Measurements from ENCODE around the gene CACNA2D1.
"Not testable (repeated sequence)": the region's sequence is repeated elsewhere in the genome, so short reads cannot be mapped to it uniquely, and the experiment has no call there.

CACNA2D1 gene

DNA sequence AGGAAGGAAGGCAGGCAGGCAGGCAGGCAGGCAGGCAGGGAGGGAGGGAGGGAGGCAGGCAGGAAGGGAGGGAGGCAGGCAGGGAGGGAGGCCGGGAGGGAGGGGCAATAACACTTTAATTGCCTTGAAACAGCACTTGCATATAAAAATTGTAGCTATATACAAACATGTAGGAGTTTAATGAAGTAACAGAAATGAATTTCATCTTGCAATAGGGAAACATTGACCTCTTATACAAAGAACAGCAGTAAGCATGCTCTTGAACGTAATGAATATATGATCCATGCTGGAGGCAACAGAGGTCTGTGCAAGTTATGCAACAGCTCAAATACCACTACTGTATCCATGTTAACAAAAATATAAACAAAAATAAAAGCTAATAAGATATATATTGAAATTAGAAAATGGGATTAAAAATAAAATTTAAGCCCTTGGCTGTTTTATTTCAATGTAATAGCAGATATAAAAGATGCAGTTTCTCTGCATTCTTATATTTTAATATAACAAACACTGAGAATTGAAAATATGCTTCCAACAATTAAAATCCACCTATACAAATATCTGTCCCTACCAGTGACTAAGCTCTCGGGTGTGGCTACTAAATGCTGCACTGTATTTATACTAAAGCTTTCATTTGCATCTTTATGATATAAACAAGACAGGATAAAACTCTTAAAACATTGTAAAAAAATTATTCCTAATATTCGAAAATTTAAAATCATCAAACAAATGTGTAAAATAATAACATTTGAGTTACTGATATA is 50.3 kb downstream of the CACNA2D1 start:
- FAIRE-seq = no peak
- no peak for TF ChIP-seq POLR2A (IDR thresholded peaks at IDR 0.05; ENCODE audit: low read depth, low read length)

DNA sequence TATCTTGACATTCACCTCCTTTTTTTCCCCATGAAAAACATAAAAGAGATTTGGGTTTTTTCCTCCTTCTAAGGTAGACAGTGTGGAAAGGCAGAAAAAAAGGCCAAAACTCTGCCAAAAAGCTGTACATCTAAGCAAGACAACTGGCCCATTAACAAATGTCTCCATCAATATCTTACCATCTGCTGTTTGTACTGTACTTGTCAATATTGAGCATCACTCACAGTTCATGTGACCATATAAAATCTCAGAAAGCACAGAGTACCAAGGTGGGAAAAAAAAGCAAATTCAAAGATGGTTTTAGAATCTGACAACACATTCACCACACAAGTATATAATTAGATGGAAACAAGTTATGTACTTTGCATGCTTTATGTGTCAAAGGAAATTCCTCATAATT is 52.6 kb downstream of the CACNA2D1 start:
- DNase-seq (ENCODE audit: insufficient read length, low spot score) = no peak
- no peak for FAIRE-seq

More for the DNA sequence above, 50.3 kb downstream of the CACNA2D1 start:
- no peak for DNase-seq (ENCODE audit: insufficient read length, low spot score)

GRCh38 chr7:82389876-82390275 is 53.7 kb downstream of the CACNA2D1 start:
- TF ChIP-seq POLR2A (IDR thresholded peaks at IDR 0.05; ENCODE audit: low read depth, low read length) = no peak
- DNase-seq (ENCODE audit: insufficient read length, low spot score) (no peak), FAIRE-seq (no peak)

More for the DNA sequence above, 52.6 kb downstream of the CACNA2D1 start:
- TF ChIP-seq POLR2A (IDR thresholded peaks at IDR 0.05; ENCODE audit: low read depth, low read length) = no peak

DNA sequence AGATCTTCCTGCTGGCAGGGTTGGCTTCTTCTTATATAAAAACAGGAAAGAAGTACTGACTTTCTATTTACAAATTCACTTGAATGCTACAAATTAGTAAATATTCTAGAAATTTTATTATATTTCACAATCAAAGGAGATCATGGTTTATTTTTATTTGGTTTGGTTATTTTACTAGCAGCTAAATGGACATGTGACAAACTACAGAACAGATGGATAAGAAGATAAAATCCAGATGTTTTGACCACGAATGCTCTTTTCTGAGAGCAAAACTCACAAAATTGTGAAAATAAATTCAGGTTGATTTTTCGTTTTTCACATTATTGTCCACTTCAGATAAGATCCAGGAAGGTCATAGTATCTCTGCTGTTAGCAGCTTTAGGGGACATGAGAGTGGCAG is 55.4 kb downstream of the CACNA2D1 start:
- no peak for TF ChIP-seq POLR2A (IDR thresholded peaks at IDR 0.05; ENCODE audit: low read depth, low read length)
- FAIRE-seq (no peak), DNase-seq (ENCODE audit: insufficient read length, low spot score) (no peak)

GRCh38 chr7:82386571-82386970 is 57.0 kb downstream of the CACNA2D1 start:
- not testable (repeated sequence) for FAIRE-seq; DNase-seq (ENCODE audit: insufficient read length, low spot score)

- TF ChIP-seq POLR2A (IDR thresholded peaks at IDR 0.05; ENCODE audit: low read depth, low read length) = no peak
- no peak for FAIRE-seq
These were observed 58.8 kb downstream of the CACNA2D1 start for GRCh38 chr7:82384779-82385178.

DNA sequence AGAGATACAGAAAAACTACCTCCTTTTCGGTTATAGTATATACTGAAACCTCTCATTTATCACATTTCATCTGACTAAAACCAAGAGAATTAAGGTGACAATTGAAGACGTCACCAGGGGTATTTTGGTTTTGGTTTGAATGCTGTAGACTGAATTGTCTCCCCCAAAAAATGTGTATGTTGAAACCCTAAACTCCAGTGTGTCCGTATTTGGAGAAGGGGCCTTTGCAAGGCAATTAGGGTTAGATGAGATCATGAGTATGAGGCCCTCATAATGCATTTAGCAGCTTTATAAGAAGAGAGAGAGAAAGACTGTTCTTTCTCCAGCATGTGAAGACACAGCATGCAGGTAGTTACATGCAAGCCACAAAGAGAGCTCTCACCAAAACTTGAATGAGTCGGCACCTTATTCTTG is 59.5 kb downstream of the CACNA2D1 start:
- no peak for FAIRE-seq
- TF ChIP-seq POLR2A (IDR thresholded peaks at IDR 0.05; ENCODE audit: low read depth, low read length) = no peak
- DNase-seq (ENCODE audit: insufficient read length, low spot score) = no peak

More at GRCh38 chr7:82384779-82385178, 58.8 kb downstream of the CACNA2D1 start:
- no peak for DNase-seq (ENCODE audit: insufficient read length, low spot score)

DNA sequence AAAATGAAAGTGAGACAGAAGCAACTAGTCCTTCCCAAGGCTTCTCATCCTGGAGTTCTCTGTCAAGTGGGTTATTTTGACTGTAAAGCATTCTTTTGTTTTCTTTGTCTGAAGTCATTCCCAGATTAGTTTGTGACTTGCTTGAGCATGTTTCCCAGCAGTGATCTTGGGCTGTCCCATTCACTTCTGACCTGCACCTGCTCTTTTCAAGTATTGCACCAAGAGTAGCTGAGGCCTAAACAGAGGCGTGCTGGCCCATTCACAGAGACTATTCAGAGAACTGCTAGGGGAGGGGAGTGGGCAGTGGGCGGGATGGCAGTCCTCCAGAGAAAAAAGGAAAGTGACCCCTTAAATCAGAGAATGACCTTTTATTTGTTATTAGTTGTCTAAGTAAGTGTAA is 61.3 kb downstream of the CACNA2D1 start:
- DNase-seq (ENCODE audit: insufficient read length, low spot score) (no peak), FAIRE-seq (no peak)
- no peak for TF ChIP-seq POLR2A (IDR thresholded peaks at IDR 0.05; ENCODE audit: low read depth, low read length)

DNA sequence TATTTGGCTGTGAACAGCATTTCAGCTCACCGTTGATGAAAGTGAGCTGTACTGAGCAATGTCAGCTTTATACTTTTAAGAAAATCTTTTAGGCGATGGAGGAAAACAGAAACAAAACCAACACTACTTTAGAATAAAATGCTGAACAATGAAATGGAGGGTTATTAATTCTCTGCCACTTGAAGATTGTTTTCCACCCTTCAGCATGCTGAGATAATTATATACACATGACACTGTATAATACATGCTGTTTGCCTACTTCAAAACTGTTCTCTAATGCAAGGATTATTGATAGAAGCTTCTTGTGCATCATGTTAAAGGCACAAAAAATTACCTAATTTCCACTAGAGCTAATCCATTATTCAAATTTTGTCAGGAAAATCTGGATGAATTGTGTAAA is 66.8 kb downstream of the CACNA2D1 start:
- no peak for TF ChIP-seq POLR2A (IDR thresholded peaks at IDR 0.05; ENCODE audit: low read depth, low read length)
- DNase-seq (ENCODE audit: insufficient read length, low spot score) (no peak), FAIRE-seq (no peak)

GRCh38 chr7:82375713-82376112 is 67.9 kb downstream of the CACNA2D1 start:
- no peak for TF ChIP-seq POLR2A (IDR thresholded peaks at IDR 0.05; ENCODE audit: low read depth, low read length)
- FAIRE-seq = no peak
- no peak for DNase-seq (ENCODE audit: insufficient read length, low spot score)

DNA sequence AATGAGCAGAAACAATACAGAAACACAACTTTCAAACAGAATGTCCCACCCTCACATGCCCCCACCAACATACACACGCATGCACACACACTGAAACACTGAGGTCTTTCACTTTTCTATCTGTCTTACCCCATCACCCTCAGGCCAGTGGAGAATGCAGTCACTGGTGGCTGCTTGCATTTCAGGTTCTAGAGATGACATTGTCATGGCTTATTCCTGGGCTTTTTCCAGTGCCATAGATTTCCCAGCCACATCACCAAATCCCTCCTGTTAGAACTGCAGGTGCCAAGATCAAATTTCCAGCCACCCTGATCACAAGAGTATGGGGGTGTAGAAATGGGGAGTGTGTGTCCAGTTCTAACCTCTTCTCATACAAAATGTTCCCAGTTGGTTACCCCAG is 68.4 kb downstream of the CACNA2D1 start:
- no peak for DNase-seq (ENCODE audit: insufficient read length, low spot score)
- TF ChIP-seq POLR2A (IDR thresholded peaks at IDR 0.05; ENCODE audit: low read depth, low read length) = no peak
- FAIRE-seq = no peak

- no peak for TF ChIP-seq POLR2A (IDR thresholded peaks at IDR 0.05; ENCODE audit: low read depth, low read length)
- no peak for FAIRE-seq
- no peak for DNase-seq (ENCODE audit: insufficient read length, low spot score)
These were observed 69.5 kb downstream of the CACNA2D1 start for GRCh38 chr7:82373926-82374635.

- no peak for DNase-seq (ENCODE audit: insufficient read length, low spot score)
- FAIRE-seq = no peak
- TF ChIP-seq POLR2A (IDR thresholded peaks at IDR 0.05; ENCODE audit: low read depth, low read length) = no peak
These were observed 78.9 kb downstream of the CACNA2D1 start for GRCh38 chr7:82364671-82365070.

DNA sequence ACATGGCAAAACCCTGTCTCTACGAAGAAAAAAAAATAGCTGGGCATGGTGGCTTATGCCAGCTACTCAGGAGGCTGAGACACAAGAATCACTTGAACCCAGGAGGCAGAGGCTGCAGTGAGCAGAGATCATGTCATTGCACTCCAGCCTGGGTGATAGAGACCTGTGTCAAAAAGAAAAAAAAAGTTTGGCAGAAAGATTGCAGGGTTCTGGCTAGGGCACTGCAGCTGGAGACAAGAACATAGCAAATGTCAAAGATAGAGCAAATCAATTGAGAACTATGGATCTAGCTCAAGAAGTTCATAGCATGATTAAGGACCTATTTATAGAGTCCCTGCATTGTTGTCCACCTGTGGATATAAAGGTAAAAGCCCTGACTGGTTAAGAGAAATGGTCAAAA is 79.5 kb downstream of the CACNA2D1 start:
- DNase-seq (ENCODE audit: insufficient read length, low spot score) = no peak
- FAIRE-seq = no peak
- no peak for TF ChIP-seq POLR2A (IDR thresholded peaks at IDR 0.05; ENCODE audit: low read depth, low read length)
